DOHH2 (cell line): ENCODE measurements around the gene HPSE2.

ENCODE experiments used
- H3F3A ChIP-seq: fragments of 200-600 bp; sonication (generic), shearing (Covaris generic); 2 replicates; pipeline ENCODE4 v1.6.0; 2016; ENCODE audit warnings: antibody characterized with exemption, mild to moderate bottlenecking; ENCODE audit not compliant: control insufficient read depth, insufficient read depth
- H3K27ac ChIP-seq: fragments of 200-600 bp; sonication (generic); 2 replicates; pipeline ENCODE4 v1.5.1; 2014; ENCODE audit warnings: low read depth, mild to moderate bottlenecking, low read length, moderate library complexity
- H3K27me3 ChIP-seq: fragments of 200-600 bp; sonication (generic); 2 replicates; pipeline ENCODE4 v1.6.1; 2014; ENCODE audit warnings: mild to moderate bottlenecking, low read length, mixed read lengths; ENCODE audit not compliant: control insufficient read depth
- H3K36me3 ChIP-seq: fragments of 200-600 bp; sonication (generic); 2 replicates; pipeline ENCODE4 v1.6.1; 2014; ENCODE audit warnings: mild to moderate bottlenecking, low read length, moderate library complexity, mixed read lengths; ENCODE audit not compliant: control insufficient read depth
- H3K4me1 ChIP-seq: fragments of 200-600 bp; sonication (generic); 2 replicates; pipeline ENCODE4 v1.6.1; 2014; ENCODE audit warnings: mild to moderate bottlenecking, low read length, mixed read lengths; ENCODE audit not compliant: control insufficient read depth
- H3K4me2 ChIP-seq: fragments of 200-600 bp; sonication (generic); 2 replicates; pipeline ENCODE4 v1.6.0; 2014; ENCODE audit warnings: mild to moderate bottlenecking, low read length, moderate library complexity
- H3K4me3 ChIP-seq: fragments of 200-600 bp; sonication (generic); 2 replicates; pipeline ENCODE4 v1.5.1; 2014; ENCODE audit warnings: mild to moderate bottlenecking, low read length, mixed read lengths
- H3K79me2 ChIP-seq: fragments of 200-600 bp; sonication (generic); 2 replicates; pipeline ENCODE4 v1.6.1; 2014; ENCODE audit warnings: mild to moderate bottlenecking, low read length, mixed read lengths; ENCODE audit not compliant: control insufficient read depth
- H3K9me2 ChIP-seq: fragments of 200-600 bp; sonication (generic); replicated peaks from 2 replicates; pipeline ENCODE4 v1.6.1; 2014; ENCODE audit warnings: mild to moderate bottlenecking, low read length, mixed read lengths; ENCODE audit not compliant: control insufficient read depth
- H3K9me3 ChIP-seq: fragments of 200-600 bp; sonication (generic); 2 replicates; pipeline ENCODE4 v1.6.1; 2014; ENCODE audit warnings: antibody characterized with exemption, low read length, mixed read lengths; ENCODE audit not compliant: control insufficient read depth, insufficient read depth
- H4K20me1 ChIP-seq: fragments of 200-600 bp; sonication (generic); 2 replicates; pipeline ENCODE4 v1.6.0; 2014; ENCODE audit warnings: low read depth, mild to moderate bottlenecking, antibody characterized with exemption, low read length, moderate library complexity; ENCODE audit not compliant: control insufficient read depth, insufficient read depth
- EZH2phosphoT487 ChIP-seq: fragments of 200-600 bp; sonication (generic); IDR thresholded peaks from 2 replicates; pipeline ENCODE4 v1.6.1; 2017; ENCODE audit warnings: borderline replicate concordance, mild to moderate bottlenecking, antibody characterized with exemption, low read length, moderate library complexity, mixed read lengths
- TF ChIP-seq, protein P1 (sequence below): fragments of 200-600 bp; sonication (generic); IDR thresholded peaks from one replicate; pipeline ENCODE4 v1.5.1; 2014; ENCODE audit warnings: antibody characterized with exemption, mild to moderate bottlenecking, low read depth, low read length; ENCODE audit not compliant: poor library complexity, severe bottlenecking

The HPSE2 gene

DNA sequence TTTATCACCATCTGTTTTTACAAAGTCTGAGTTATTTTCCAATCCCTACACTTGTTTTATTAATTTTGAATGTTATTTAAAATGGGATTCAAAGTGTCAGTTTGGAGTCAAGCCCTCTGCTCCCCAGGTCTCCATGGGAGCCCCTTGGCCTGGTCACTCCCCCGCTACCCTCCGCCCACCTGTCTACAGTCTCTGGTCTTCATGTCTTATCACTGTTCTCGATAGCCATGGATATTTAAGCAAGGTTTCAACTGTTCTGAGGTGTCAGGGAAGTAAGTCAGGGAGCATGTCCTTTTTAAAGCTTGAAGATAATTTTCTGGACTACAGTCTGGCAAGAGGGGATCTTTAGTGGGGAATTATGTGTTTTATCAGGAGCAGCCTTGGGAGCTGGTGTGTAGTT lies 769.8 kb downstream of the HPSE2 start:
- no peaks in the 10 kb centered on the region for H4K20me1 ChIP-seq
- no peaks in the 10 kb centered on the region for H3F3A ChIP-seq
- H3K36me3 ChIP-seq, result no peaks in the 10 kb centered on the region
- peaks cover 26% of the 10 kb centered on the region for H3K4me1 ChIP-seq
- no peaks in the 10 kb centered on the region for H3K9me3 ChIP-seq
- H3K9me2 ChIP-seq, result no peaks in the 10 kb centered on the region
- no peak overlapping the region for H3K27ac ChIP-seq
- peaks cover 9% of the 10 kb centered on the region for H3K27me3 ChIP-seq
- no peak for TF ChIP-seq EZH2phosphoT487
- TF ChIP-seq, protein P1, sequence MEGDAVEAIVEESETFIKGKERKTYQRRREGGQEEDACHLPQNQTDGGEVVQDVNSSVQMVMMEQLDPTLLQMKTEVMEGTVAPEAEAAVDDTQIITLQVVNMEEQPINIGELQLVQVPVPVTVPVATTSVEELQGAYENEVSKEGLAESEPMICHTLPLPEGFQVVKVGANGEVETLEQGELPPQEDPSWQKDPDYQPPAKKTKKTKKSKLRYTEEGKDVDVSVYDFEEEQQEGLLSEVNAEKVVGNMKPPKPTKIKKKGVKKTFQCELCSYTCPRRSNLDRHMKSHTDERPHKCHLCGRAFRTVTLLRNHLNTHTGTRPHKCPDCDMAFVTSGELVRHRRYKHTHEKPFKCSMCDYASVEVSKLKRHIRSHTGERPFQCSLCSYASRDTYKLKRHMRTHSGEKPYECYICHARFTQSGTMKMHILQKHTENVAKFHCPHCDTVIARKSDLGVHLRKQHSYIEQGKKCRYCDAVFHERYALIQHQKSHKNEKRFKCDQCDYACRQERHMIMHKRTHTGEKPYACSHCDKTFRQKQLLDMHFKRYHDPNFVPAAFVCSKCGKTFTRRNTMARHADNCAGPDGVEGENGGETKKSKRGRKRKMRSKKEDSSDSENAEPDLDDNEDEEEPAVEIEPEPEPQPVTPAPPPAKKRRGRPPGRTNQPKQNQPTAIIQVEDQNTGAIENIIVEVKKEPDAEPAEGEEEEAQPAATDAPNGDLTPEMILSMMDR, result no peak
- no peak overlapping the region for H3K4me3 ChIP-seq
- no peaks in the 10 kb centered on the region for H3K79me2 ChIP-seq
- H3K4me2 ChIP-seq, result no peak overlapping the region

DNA sequence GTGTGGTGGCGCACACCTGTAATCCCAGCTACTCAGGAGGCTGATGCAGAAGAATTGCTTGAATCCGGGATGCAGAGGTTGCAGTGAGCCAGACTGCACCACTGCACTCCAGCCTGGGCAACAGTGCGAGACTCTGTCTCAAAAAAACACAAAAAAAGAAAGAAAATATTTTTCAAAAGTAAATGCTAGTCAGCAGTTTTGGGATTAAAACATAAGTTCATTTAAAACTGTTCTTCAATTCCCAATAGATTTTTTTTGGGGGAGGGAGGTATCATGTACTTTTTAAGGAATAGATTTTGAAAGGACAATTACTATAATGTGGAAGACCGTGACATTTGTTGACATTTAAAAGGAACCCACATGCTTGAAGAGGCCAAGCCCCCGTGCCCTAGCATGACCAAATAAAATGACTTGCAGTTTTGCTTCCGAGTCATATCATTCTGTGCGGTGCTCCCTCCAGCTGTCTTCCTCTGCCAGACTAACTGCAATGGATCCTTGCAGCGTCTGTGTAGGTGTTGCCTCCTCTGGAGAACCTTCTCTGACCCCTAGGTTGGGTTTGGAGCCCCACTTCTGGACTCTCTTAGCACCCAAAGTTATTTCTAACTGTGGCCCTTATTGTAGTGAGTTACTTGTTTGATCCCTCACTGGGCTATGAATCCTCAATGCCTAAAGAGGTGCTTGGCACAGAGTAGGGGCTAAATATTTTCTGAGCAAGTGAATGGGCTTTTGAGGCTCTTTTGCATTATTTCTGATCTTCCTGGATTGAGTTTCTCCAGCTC lies 771.5 kb downstream of the HPSE2 start:
- Histone ChIP-seq H3K27me3 (peaks cover 9% of the 10 kb centered on the region), H3K4me1 (peaks cover 19% of the 10 kb centered on the region), H3K9me2 (no peaks in the 10 kb centered on the region), H3K4me2 (no peak overlapping the region), H4K20me1 (no peaks in the 10 kb centered on the region), H3K36me3 (no peaks in the 10 kb centered on the region), H3K9me3 (no peaks in the 10 kb centered on the region), H3K27ac (no peak overlapping the region), H3K79me2 (no peaks in the 10 kb centered on the region), H3F3A (no peaks in the 10 kb centered on the region), H3K4me3 (no peak overlapping the region)
- no peak for TF ChIP-seq EZH2phosphoT487
- TF ChIP-seq, protein P1, result no peak

DNA sequence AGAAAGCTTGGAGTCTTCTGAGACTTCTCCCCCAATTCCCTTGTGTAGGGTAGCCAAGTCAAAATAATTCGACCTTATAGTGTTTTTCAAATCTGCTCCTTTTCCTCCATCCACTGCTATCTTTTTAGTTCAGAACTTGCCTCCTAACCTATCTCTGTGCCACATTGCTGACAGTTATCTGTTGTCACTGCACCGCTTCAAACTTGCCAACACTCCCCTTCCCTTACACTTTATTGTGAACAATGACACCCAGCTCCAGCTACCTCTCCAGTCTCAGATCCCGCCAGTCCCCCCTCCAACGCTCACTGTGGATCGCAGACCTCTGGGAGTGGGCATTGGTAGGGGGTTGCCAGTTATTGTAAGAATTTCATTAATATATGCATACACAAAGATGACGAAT lies 772.6 kb downstream of the HPSE2 start:
- Histone ChIP-seq H3K4me1 (peaks cover 8% of the 10 kb centered on the region), H3K4me3 (no peak overlapping the region), H3K79me2 (no peaks in the 10 kb centered on the region), H3K9me2 (no peaks in the 10 kb centered on the region), H3F3A (no peaks in the 10 kb centered on the region), H3K27me3 (peaks cover 13% of the 10 kb centered on the region), H4K20me1 (no peaks in the 10 kb centered on the region), H3K9me3 (no peaks in the 10 kb centered on the region), H3K27ac (no peak overlapping the region), H3K36me3 (no peaks in the 10 kb centered on the region), H3K4me2 (no peak overlapping the region)
- TF ChIP-seq EZH2phosphoT487, result no peak
- TF ChIP-seq, protein P1, result no peak
